KMS-11 (cell line): Measurements from ENCODE around the gene TLR2.

Source experiments
- H2AFZ ChIP-seq: fragments of 200-600 bp; sonication (generic); 2 replicates; pipeline ENCODE4 v1.6.1; 2016; ENCODE audit warnings: antibody characterized with exemption, mixed run types, low read depth
- H3K27ac ChIP-seq: fragments of 200-600 bp; sonication (generic); 2 replicates; pipeline ENCODE4 v1.6.1; 2016; ENCODE audit warnings: mild to moderate bottlenecking, mixed run types
- H3K27me3 ChIP-seq: fragments of 200-600 bp; sonication (generic); 2 replicates; pipeline ENCODE4 v1.6.1; 2017; ENCODE audit warnings: mild to moderate bottlenecking, low read depth, mixed run types, moderate library complexity; ENCODE audit not compliant: insufficient read depth
- H3K36me3 ChIP-seq: fragments of 200-600 bp; sonication (generic); 2 replicates; pipeline ENCODE4 v1.6.1; 2017; ENCODE audit warnings: mild to moderate bottlenecking, mixed run types; ENCODE audit not compliant: insufficient read depth
- H3K4me1 ChIP-seq: fragments of 200-600 bp; sonication (generic); 2 replicates; pipeline ENCODE4 v1.6.1; 2016; ENCODE audit warnings: mild to moderate bottlenecking, low read depth, mixed run types; ENCODE audit not compliant: poor library complexity, severe bottlenecking
- H3K4me2 ChIP-seq: fragments of 200-600 bp; sonication (generic); 2 replicates; pipeline ENCODE4 v1.7.0; 2016; ENCODE audit warnings: mild to moderate bottlenecking, mixed run types
- H3K4me3 ChIP-seq: fragments of 200-600 bp; sonication (generic); IDR thresholded peaks from 2 replicates; pipeline ENCODE4 v1.6.1; 2017; ENCODE audit warnings: low read depth, low read length, mixed read lengths; ENCODE audit not compliant: insufficient read depth
- H3K79me2 ChIP-seq: fragments of 200-600 bp; sonication (generic); 2 replicates; pipeline ENCODE4 v1.6.1; 2016; ENCODE audit warnings: low read depth, mixed run types; ENCODE audit not compliant: insufficient read depth
- H3K9ac ChIP-seq: fragments of 200-600 bp; sonication (generic); 2 replicates; pipeline ENCODE4 v1.6.1; 2016; ENCODE audit warnings: mild to moderate bottlenecking, mixed run types
- H4K20me1 ChIP-seq: fragments of 200-600 bp; sonication (generic); 2 replicates; pipeline ENCODE4 v1.6.1; 2016; ENCODE audit warnings: mild to moderate bottlenecking, mixed run types; ENCODE audit not compliant: insufficient read depth
- TF ChIP-seq, protein P1 (sequence below): fragments of 200-600 bp; sonication (generic); conservative IDR thresholded peaks from 2 replicates; pipeline ENCODE4 v1.6.1; 2017; ENCODE audit warnings: low read depth, mild to moderate bottlenecking, antibody characterized with exemption, low read length, moderate library complexity, mixed read lengths

Gene TLR2

DNA sequence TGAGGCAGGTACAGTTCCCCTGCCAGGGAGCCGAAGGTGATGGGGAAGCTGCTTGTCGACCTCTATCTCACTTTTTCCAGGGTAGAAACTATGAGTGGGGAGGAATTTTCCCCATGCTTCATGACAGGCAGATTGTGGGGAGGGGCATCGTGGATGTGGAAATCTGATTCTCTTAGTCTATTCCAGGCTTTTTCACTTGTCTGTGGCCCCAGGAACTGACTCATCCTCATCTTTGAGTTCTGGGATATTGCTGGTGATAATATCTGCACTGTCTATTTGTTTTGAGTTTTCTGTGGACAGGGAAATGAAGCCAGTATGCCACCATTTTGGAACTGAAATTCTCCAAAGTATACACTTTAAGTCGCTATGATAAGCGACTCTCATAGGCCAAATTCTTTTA lies 7.6 kb upstream of the TLR2 start:
- TF ChIP-seq, protein P1, sequence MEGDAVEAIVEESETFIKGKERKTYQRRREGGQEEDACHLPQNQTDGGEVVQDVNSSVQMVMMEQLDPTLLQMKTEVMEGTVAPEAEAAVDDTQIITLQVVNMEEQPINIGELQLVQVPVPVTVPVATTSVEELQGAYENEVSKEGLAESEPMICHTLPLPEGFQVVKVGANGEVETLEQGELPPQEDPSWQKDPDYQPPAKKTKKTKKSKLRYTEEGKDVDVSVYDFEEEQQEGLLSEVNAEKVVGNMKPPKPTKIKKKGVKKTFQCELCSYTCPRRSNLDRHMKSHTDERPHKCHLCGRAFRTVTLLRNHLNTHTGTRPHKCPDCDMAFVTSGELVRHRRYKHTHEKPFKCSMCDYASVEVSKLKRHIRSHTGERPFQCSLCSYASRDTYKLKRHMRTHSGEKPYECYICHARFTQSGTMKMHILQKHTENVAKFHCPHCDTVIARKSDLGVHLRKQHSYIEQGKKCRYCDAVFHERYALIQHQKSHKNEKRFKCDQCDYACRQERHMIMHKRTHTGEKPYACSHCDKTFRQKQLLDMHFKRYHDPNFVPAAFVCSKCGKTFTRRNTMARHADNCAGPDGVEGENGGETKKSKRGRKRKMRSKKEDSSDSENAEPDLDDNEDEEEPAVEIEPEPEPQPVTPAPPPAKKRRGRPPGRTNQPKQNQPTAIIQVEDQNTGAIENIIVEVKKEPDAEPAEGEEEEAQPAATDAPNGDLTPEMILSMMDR = no peak
- H3K27ac ChIP-seq = no peak overlapping the region
- no peaks in the 10 kb centered on the region for H3K27me3 ChIP-seq
- H3K36me3 ChIP-seq = no peaks in the 10 kb centered on the region
- H3K4me3 ChIP-seq = no peak overlapping the region
- no peaks in the 10 kb centered on the region for H3K79me2 ChIP-seq
- no peak overlapping the region for H2AFZ ChIP-seq
- no peaks in the 10 kb centered on the region for H3K4me1 ChIP-seq
- H3K4me2 ChIP-seq = no peak overlapping the region
- no peaks in the 10 kb centered on the region for H4K20me1 ChIP-seq
- no peak overlapping the region for H3K9ac ChIP-seq

DNA sequence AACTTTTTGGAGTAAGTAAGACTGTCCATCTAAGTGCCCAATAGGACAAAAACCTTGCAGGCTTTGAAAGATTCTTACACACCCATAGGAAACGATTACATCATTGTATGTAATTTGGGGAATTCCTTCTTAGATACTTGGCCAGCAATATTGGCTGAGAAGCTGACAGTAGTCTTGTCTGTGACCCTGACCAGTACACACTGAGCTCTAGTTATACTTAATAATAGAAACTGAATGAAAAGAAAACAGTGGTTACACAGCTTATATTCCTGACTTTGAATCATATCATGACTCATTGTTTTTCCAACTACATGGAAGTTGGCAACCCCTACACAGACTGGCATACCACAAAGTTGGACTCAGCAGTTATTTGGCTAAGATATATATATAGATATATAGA lies 7.1 kb upstream of the TLR2 start:
- Histone ChIP-seq H3K27ac (no peak overlapping the region), H3K36me3 (no peaks in the 10 kb centered on the region), H2AFZ (no peak overlapping the region), H3K4me3 (no peak overlapping the region), H3K27me3 (no peaks in the 10 kb centered on the region), H4K20me1 (no peaks in the 10 kb centered on the region), H3K79me2 (no peaks in the 10 kb centered on the region), H3K4me2 (no peak overlapping the region), H3K9ac (no peak overlapping the region), H3K4me1 (no peaks in the 10 kb centered on the region)
- TF ChIP-seq, protein P1 = no peak

DNA sequence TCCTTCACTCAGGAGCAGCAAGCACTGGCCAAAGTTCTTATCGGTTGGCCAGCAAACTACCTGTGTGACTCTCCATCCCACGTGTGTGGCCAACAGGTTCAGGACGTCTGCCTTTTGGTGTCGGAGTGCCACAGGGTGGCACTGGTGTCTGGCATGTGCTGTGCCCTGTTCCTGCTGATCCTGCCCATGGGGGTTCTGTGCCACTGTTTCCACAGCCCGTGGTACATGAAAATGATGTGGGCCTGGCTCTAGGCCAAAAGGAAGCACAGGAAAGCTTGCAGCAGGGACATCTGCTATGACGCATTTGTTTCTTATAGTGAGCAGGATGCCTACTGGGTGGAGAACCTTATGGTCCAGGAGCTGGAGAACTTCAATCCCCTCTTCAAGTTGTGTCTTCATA lies 4.6 kb upstream of the TLR2 start:
- Histone ChIP-seq H3K4me2 (no peak overlapping the region), H3K4me3 (no peak overlapping the region), H3K9ac (no peak overlapping the region), H4K20me1 (no peaks in the 10 kb centered on the region), H3K27me3 (no peaks in the 10 kb centered on the region), H3K27ac (no peak overlapping the region), H3K4me1 (no peaks in the 10 kb centered on the region), H3K79me2 (no peaks in the 10 kb centered on the region), H3K36me3 (no peaks in the 10 kb centered on the region), H2AFZ (no peak overlapping the region)
- TF ChIP-seq, protein P1 = no peak

DNA sequence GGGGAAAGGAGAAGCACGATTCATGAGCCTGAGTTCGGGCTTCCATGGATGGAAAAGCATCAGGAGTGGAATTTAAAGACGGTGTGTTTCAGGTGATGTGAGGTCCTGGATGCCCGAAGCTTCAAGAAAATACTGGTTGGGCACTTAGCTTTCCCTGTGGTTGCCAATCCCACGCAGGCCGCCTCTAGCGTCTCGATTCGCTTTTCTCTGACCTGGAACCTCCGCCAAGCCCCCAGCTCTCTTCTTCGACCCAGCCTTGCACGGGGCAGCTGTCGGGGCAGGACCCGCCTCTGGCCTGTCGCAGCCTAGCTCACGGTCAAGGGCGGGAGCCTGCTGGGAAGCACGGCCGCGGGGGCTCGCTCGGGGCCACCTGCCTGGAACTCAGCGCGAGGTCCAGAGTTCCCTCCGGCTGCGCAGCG lies 308 bp upstream of the TLR2 start:
- Histone ChIP-seq H3K27ac (no peak overlapping the region), H3K27me3 (no peaks in the 10 kb centered on the region; the same call in 1 of the 2 replicates), H3K4me2 (no peak overlapping the region), H2AFZ (no peak overlapping the region), H4K20me1 (no peaks in the 10 kb centered on the region), H3K79me2 (no peaks in the 10 kb centered on the region), H3K4me3 (no peak overlapping the region), H3K36me3 (no peaks in the 10 kb centered on the region), H3K4me1 (no peaks in the 10 kb centered on the region), H3K9ac (no peak overlapping the region)
- TF ChIP-seq, protein P1 = no peak
